HepG2 (cell line): Measurements from ENCODE around the gene THADA. TPM values are rescaled to one million over a fixed set of nuclear protein-coding genes. Genes with fewer than 3 reads are reported as not detected.

ENCODE experiments used
- AHDC1 ChIP-seq: sonication (generic); formaldehyde crosslinking; IDR thresholded peaks from 2 replicates; pipeline ENCODE4 v1.5.1; 2020; ENCODE audit warnings: mild to moderate bottlenecking, missing genetic modification reagents, borderline replicate concordance
- HNRNPL ChIP-seq: fragments of 200-400 bp; formaldehyde crosslinking; IDR thresholded peaks from 2 replicates; pipeline ENCODE4 v1.6.1; 2017; ENCODE audit warnings: mild to moderate bottlenecking, low read depth, low read length
- KLF15 ChIP-seq: sonication (generic); formaldehyde crosslinking; IDR thresholded peaks from 2 replicates; pipeline ENCODE4 v1.8.1; 2023; ENCODE audit warnings: borderline replicate concordance, mild to moderate bottlenecking, inconsistent platforms, missing genetic modification reagents, mixed read lengths
- PAWR ChIP-seq: sonication (generic); formaldehyde crosslinking; IDR thresholded peaks from 2 replicates; pipeline ENCODE4 v1.4.0; 2020; ENCODE audit warnings: missing genetic modification reagents, mild to moderate bottlenecking, borderline replicate concordance
- SKIL ChIP-seq: sonication (generic); formaldehyde crosslinking; IDR thresholded peaks from 2 replicates; pipeline ENCODE4 v1.8.0; 2022; ENCODE audit warnings: missing genetic modification reagents, mild to moderate bottlenecking, moderate library complexity, borderline replicate concordance
- SNAPC4 ChIP-seq: sonication (generic); formaldehyde crosslinking; IDR thresholded peaks from 2 replicates; pipeline ENCODE4 v1.4.0; 2020; ENCODE audit warnings: mild to moderate bottlenecking, missing genetic modification reagents
- ZFP1 ChIP-seq: IDR thresholded peaks from 2 replicates; pipeline ENCODE4 v1.6.1; 2016
- ZNF550 ChIP-seq: sonication (generic); formaldehyde crosslinking; IDR thresholded peaks from 2 replicates; pipeline ENCODE4 v1.4.0; 2020; ENCODE audit warnings: mild to moderate bottlenecking, missing genetic modification reagents, borderline replicate concordance
- ZNF724P ChIP-seq: sonication (generic); formaldehyde crosslinking; IDR thresholded peaks from 2 replicates; pipeline ENCODE4 v1.8.0; 2022; ENCODE audit warnings: missing genetic modification reagents, borderline replicate concordance
- ZZZ3 ChIP-seq: sonication (generic); formaldehyde crosslinking; IDR thresholded peaks from 2 replicates; pipeline ENCODE4 v1.4.0; 2020; ENCODE audit warnings: missing genetic modification reagents, mild to moderate bottlenecking, borderline replicate concordance
- polyA plus RNA-seq, 8 experiments: library from polyadenylated mRNA; depleted of rRNA in 3 of 8; stranded (reverse) in 7 of 8; unstranded in 1 of 8; fragments of >200 nt; fragmentation: Illumina TruSeq in 4 of 8; extraction: Trizol in 4 of 8; gene quantifications; 2 replicates each; pipeline versions ENCODE4 v1.2.1 to v1.2.3, GENCODE V29; 2011 to 2016; ENCODE audit warnings: low read depth in 4 of 8, missing spikeins in 1 of 8, mixed read lengths in 1 of 8; ENCODE audit not compliant: insufficient read depth in 1 of 8
- total RNA-seq, 5 experiments: library from RNA; depleted of rRNA; stranded (reverse); fragments of >200 nt; fragmentation: Illumina TruSeq; extraction: Trizol; gene quantifications; 2 replicates each; pipeline ENCODE4 v1.2.3, GENCODE V29; 2016; ENCODE audit warnings: low read depth in 1 of 5
- TF ChIP-seq, protein P1 (sequence below): sonication (generic); formaldehyde crosslinking; conservative IDR thresholded peaks from 2 replicates; pipeline ENCODE4 v1.8.1; 2023; ENCODE audit warnings: missing genetic modification reagents

Gene THADA
- total and polyA plus RNA-seq, 2 of the 13 experiments (the other 11 are each of a cell fraction or from before 2014, with no cell fraction given): 12.7 to 21.7 TPM

- TF ChIP-seq PAWR (CRISPR knock-in tag) (0 out of 2 replicates have a peak, but pooled peaks have one; percentile 26), SNAPC4 (CRISPR knock-in tag) (0 out of 2 replicates have a peak, but pooled peaks have one; percentile 11), ZNF550 (CRISPR knock-in tag) (0 out of 2 replicates have a peak, but pooled peaks have one; percentile 55), AHDC1 (no peak), HNRNPL (peak; percentile 48; the same call in 1 of the 2 replicates), SKIL (CRISPR knock-in tag) (0 out of 2 replicates have a peak, but pooled peaks have one; percentile 8), ZZZ3 (CRISPR knock-in tag) (no peak), ZFP1 (CRISPR knock-in tag) (no peak), ZNF724P (CRISPR knock-in tag) (0 out of 2 replicates have a peak, but pooled peaks have one; percentile 70), KLF15 (CRISPR knock-in tag) (no peak)
- TF ChIP-seq, protein P1, sequence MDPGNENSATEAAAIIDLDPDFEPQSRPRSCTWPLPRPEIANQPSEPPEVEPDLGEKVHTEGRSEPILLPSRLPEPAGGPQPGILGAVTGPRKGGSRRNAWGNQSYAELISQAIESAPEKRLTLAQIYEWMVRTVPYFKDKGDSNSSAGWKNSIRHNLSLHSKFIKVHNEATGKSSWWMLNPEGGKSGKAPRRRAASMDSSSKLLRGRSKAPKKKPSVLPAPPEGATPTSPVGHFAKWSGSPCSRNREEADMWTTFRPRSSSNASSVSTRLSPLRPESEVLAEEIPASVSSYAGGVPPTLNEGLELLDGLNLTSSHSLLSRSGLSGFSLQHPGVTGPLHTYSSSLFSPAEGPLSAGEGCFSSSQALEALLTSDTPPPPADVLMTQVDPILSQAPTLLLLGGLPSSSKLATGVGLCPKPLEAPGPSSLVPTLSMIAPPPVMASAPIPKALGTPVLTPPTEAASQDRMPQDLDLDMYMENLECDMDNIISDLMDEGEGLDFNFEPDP (CRISPR knock-in tag): 0 out of 2 replicates have a peak, but pooled peaks have one; percentile 56
Observed at GRCh38 chr2:43192744-43193651, 402.8 kb downstream of the THADA start (continued).
